Neutrophil (primary cell): Measurements from ENCODE around the gene TSPAN9.

ENCODE experiments used
- H3K27ac ChIP-seq: fragments of 200-600 bp; sonication (generic); 2 replicates; pipeline ENCODE4 v1.5.1; 2016; ENCODE audit warnings: mild to moderate bottlenecking, moderate library complexity
- H3K27me3 ChIP-seq: fragments of 200-600 bp; sonication (generic); 2 replicates; pipeline ENCODE4 v1.6.0; 2016; ENCODE audit warnings: mild to moderate bottlenecking
- H3K36me3 ChIP-seq: fragments of 200-600 bp; sonication (generic); 2 replicates; pipeline ENCODE4 v1.5.1; 2017
- H3K4me1 ChIP-seq, 2 experiments: fragments of 200-600 bp in 1 of 2; sonication (generic) in 1 of 2; 1 replicate in 1 of 2; 2 replicates in 1 of 2; pipeline versions ENCODE4 v1.5.1 to v1.6.1; 2013 to 2016; ENCODE audit warnings: low read depth in 1 of 2, low read length in 1 of 2, mild to moderate bottlenecking in 1 of 2, moderate library complexity in 1 of 2; ENCODE audit not compliant: control insufficient read depth in 1 of 2, insufficient read depth in 1 of 2
- H3K4me3 ChIP-seq, 2 experiments: fragments of 200-600 bp in 1 of 2; sonication (generic) in 1 of 2; 1 replicate in 1 of 2; 2 replicates in 1 of 2; pipeline ENCODE4 v1.5.1; 2013 to 2016; ENCODE audit warnings: low read depth in 1 of 2, low read length in 1 of 2, mild to moderate bottlenecking in 1 of 2, moderate library complexity in 1 of 2
- H3K9me3 ChIP-seq: fragments of 200-600 bp; sonication (generic); 2 replicates; pipeline ENCODE4 v1.5.1; 2016
- TF ChIP-seq, protein P1 (sequence below): fragments of 200-600 bp; sonication (generic); IDR thresholded peaks from 2 replicates; pipeline ENCODE4 v1.5.1; 2016; ENCODE audit warnings: antibody characterized with exemption

Gene TSPAN9

GRCh38 chr12:3106579-3106978, 29.4 kb downstream of the TSPAN9 start:
- Histone ChIP-seq H3K4me1 (no peaks in the 10 kb centered on the region), H3K27ac (no peak overlapping the region), H3K36me3 (no peaks in the 10 kb centered on the region), H3K4me3 (no peak overlapping the region), H3K27me3 (peaks cover 44% of the 10 kb centered on the region), H3K9me3 (no peaks in the 10 kb centered on the region)
- TF ChIP-seq, protein P1, sequence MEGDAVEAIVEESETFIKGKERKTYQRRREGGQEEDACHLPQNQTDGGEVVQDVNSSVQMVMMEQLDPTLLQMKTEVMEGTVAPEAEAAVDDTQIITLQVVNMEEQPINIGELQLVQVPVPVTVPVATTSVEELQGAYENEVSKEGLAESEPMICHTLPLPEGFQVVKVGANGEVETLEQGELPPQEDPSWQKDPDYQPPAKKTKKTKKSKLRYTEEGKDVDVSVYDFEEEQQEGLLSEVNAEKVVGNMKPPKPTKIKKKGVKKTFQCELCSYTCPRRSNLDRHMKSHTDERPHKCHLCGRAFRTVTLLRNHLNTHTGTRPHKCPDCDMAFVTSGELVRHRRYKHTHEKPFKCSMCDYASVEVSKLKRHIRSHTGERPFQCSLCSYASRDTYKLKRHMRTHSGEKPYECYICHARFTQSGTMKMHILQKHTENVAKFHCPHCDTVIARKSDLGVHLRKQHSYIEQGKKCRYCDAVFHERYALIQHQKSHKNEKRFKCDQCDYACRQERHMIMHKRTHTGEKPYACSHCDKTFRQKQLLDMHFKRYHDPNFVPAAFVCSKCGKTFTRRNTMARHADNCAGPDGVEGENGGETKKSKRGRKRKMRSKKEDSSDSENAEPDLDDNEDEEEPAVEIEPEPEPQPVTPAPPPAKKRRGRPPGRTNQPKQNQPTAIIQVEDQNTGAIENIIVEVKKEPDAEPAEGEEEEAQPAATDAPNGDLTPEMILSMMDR = no peak

GRCh38 chr12:3107071-3107583, 29.9 kb downstream of the TSPAN9 start:
- no peak overlapping the region for H3K27ac ChIP-seq
- no peaks in the 10 kb centered on the region for H3K36me3 ChIP-seq
- H3K9me3 ChIP-seq = no peaks in the 10 kb centered on the region
- no peak overlapping the region for H3K4me3 ChIP-seq
- TF ChIP-seq, protein P1 = no peak
- peaks cover 50% of the 10 kb centered on the region for H3K27me3 ChIP-seq
- H3K4me1 ChIP-seq = no peaks in the 10 kb centered on the region

- Histone ChIP-seq H3K9me3 (no peaks in the 10 kb centered on the region), H3K27ac (no peak overlapping the region), H3K4me3 (no peak overlapping the region), H3K27me3 (peaks cover 50% of the 10 kb centered on the region), H3K36me3 (no peaks in the 10 kb centered on the region), H3K4me1 (no peaks in the 10 kb centered on the region)
- TF ChIP-seq, protein P1 = no peak
Measured at GRCh38 chr12:3107954-3108353, 30.8 kb downstream of the TSPAN9 start.

- Histone ChIP-seq H3K4me3 (no peak overlapping the region), H3K27ac (no peak overlapping the region), H3K4me1 (no peaks in the 10 kb centered on the region), H3K9me3 (no peaks in the 10 kb centered on the region), H3K36me3 (no peaks in the 10 kb centered on the region), H3K27me3 (peaks cover 63% of the 10 kb centered on the region)
- TF ChIP-seq, protein P1 = no peak
Measured at GRCh38 chr12:3110578-3110977, 33.4 kb downstream of the TSPAN9 start.

DNA sequence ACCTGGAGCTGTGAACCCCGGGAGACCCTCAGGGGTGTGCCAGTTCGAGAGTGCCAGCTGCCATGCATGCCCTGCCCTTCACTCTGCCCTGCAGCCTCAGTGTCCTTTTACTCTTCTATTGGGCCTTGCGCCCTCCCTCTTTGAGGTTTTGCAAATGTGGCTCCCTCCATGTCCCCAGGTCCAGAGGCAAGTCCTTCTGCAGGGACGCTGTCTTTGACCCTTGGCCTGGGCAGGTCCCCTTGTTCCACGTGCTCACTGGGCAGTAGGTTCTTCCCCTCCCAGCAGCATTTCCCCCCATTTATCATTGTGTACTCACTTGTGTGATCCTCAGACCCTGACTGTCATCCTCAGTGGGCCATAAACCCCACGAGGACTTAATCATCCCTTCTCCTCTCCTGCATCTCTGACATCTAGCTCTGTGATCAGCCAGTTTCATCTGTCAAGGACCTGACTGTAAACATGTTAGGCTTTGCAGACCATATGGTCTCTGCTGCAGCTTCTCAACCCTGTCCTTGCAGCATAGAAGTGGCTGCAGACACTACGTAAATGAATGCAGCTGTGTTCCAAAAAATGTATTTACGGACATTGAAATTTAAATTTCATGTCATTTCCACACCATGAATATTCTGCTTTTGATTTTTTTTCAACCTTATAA, 36.6 kb downstream of the TSPAN9 start:
- Histone ChIP-seq H3K27me3 (peaks cover 82% of the 10 kb centered on the region), H3K4me1 (no peaks in the 10 kb centered on the region), H3K36me3 (no peaks in the 10 kb centered on the region), H3K4me3 (no peak overlapping the region), H3K27ac (no peak overlapping the region), H3K9me3 (no peaks in the 10 kb centered on the region)
- TF ChIP-seq, protein P1 = no peak
